Aorta (tissue), 5 donors: Measurements from ENCODE around the gene TMEM150C. TPM values are rescaled to one million over a fixed set of nuclear protein-coding genes. Genes with fewer than 3 reads are reported as not detected.

Experiments used
- ATAC-seq: fragments of 200-7000 bp; cut with Tn5 transposase; one replicate; pipeline ENCODE4 v1.9.1; 2022; ENCODE audit warnings: moderate library complexity; ENCODE audit not compliant: low FRiP score
- DNase-seq, 2 donors: peaks; one replicate each; pipeline ENCODE4 v3.0.0-alpha.2; 2020
- H3K27ac ChIP-seq, 2 donors: one replicate each; pipeline ENCODE4 v1.5.1; 2013; ENCODE audit warnings: low read length in 2 of 2, mild to moderate bottlenecking in 2 of 2, moderate library complexity in 2 of 2, control low read depth in 1 of 2, inconsistent platforms in 1 of 2, low read depth in 1 of 2
- H3K27me3 ChIP-seq, 2 donors: one replicate each; pipeline ENCODE4 v1.6.1; 2013; ENCODE audit warnings: control low read depth in 1 of 2, low read length in 1 of 2, mild to moderate bottlenecking in 1 of 2, moderate library complexity in 1 of 2; ENCODE audit not compliant: insufficient read depth in 2 of 2, control insufficient read depth in 1 of 2
- H3K36me3 ChIP-seq, 2 donors: one replicate each; pipeline ENCODE4 v1.6.1; 2013; ENCODE audit warnings: control low read depth in 1 of 2, low read length in 1 of 2, mild to moderate bottlenecking in 1 of 2; ENCODE audit not compliant: insufficient read depth in 2 of 2, control insufficient read depth in 1 of 2
- H3K4me1 ChIP-seq, 2 donors: one replicate each; pipeline ENCODE4 v1.6.1; 2013; ENCODE audit warnings: low read length in 2 of 2, control low read depth in 1 of 2, mild to moderate bottlenecking in 1 of 2, moderate library complexity in 1 of 2; ENCODE audit not compliant: insufficient read depth in 2 of 2, control insufficient read depth in 1 of 2
- H3K4me3 ChIP-seq, 2 donors: one replicate each; pipeline ENCODE4 v1.5.1; 2013; ENCODE audit warnings: low read length in 2 of 2, control low read depth in 1 of 2, mild to moderate bottlenecking in 1 of 2
- H3K9me3 ChIP-seq: one replicate; pipeline ENCODE4 v1.6.1; 2013; ENCODE audit warnings: mild to moderate bottlenecking, low read length; ENCODE audit not compliant: control insufficient read depth
- WGBS, 2 donors: extraction: QIAGEN DNeasy Blood & Tissue Kit; methylation state at CpG; one replicate each; pipeline ENCODE4 v1.1.7; 2013; 5-methylcytosine and 5-hydroxymethylcytosine counted together
- intact Hi-C, 2 donors: fragments of 100-400 bp; cut with DNase I; formaldehyde crosslinking; loops; one replicate each; pipeline versions ENCODE4 v1.14.2 to v1.15.0; 2022
- polyA plus RNA-seq, 2 donors: library from polyadenylated mRNA; stranded (reverse); fragments of 200-250 nt; gene quantifications; one replicate each; pipeline ENCODE4 v1.2.3, GENCODE V29; 2013
- total RNA-seq, 2 donors: library from RNA; stranded (reverse); fragmentation: NEBNext Ultra II Directional; extraction: Animal tissue kit (Norgen Biotek cat#: 25700); gene quantifications; one replicate each; pipeline ENCODE4 v1.2.1, GENCODE V29; 2021
- donor health status: healthy with polysubstance abuse.
- donor health status: Bipolar disorder and iron deficiency.
- donor health status: DM: no; HTN: no; CAD: no.
- donor health status: DM: no; HTN: no; CAD: no.
- donor health status: DM: yes; HTN: yes; CAD: no.

The TMEM150C gene
- total and polyA plus RNA-seq, 4 donors = 0.05 to 6.5 (median 3.5) TPM; not detected in 1

DNA sequence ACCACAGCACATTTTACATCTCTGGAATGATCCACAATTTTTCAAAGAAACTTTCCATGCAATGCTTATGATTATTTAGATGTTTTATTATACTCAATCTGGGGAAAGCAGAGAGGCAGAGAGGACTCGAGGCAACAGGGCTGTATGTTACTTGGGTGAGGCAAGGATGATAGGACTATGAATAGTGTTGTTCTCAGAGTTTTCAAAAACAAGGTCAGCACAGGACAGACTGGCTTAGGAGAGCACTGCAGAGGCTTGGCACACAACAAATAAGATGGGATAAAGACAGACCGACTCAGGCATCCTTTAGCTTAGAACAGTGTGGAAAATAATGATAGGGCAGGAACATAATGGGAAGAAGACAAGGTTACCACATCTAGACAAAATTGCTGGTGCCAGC lies 65.4 kb downstream of the TMEM150C start:
- WGBS, 2 donors = 80 to 86% methylated on average over 2 of the region's 2 CpGs
- H3K27me3 ChIP-seq = no peaks in the 10 kb centered on the region
- no peaks in the 10 kb centered on the region for H3K4me1 ChIP-seq
- H3K27ac ChIP-seq = no peak overlapping the region
- no peaks in the 10 kb centered on the region for H3K36me3 ChIP-seq
- intact Hi-C loops = no loop called here
- ATAC-seq (no peak), DNase-seq (no peak)
- H3K4me3 ChIP-seq = no peak overlapping the region
- H3K9me3 ChIP-seq = no peaks in the 10 kb centered on the region

DNA sequence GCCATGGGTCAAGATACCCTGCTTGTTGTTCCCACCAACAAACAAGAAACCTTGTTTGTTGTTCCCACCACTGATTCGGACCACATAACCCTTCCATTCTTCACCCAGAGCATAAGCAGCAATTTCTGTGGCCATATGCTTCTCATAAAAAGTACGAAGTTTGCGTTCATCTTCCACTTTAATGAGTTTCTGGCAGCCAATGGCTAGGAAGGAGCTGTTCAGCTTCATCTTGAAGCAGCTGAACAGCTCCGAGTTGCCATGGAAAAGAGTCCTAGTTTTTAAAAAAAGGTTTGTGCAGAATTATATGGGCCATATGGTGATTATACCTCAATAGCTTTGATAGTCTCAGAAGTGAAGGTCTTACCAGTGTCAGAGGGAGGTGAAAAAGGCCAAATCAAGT lies 66.1 kb downstream of the TMEM150C start:
- H3K4me3 ChIP-seq = no peak overlapping the region
- intact Hi-C loops = no loop called here
- DNase-seq = no peak
- H3K27me3 ChIP-seq = no peaks in the 10 kb centered on the region
- no peak for ATAC-seq
- H3K27ac ChIP-seq = no peak overlapping the region
- WGBS, 2 donors = 78 to 84% methylated on average over 4 of the region's 4 CpGs
- no peaks in the 10 kb centered on the region for H3K4me1 ChIP-seq
- H3K36me3 ChIP-seq = no peaks in the 10 kb centered on the region
- H3K9me3 ChIP-seq = no peaks in the 10 kb centered on the region

DNA sequence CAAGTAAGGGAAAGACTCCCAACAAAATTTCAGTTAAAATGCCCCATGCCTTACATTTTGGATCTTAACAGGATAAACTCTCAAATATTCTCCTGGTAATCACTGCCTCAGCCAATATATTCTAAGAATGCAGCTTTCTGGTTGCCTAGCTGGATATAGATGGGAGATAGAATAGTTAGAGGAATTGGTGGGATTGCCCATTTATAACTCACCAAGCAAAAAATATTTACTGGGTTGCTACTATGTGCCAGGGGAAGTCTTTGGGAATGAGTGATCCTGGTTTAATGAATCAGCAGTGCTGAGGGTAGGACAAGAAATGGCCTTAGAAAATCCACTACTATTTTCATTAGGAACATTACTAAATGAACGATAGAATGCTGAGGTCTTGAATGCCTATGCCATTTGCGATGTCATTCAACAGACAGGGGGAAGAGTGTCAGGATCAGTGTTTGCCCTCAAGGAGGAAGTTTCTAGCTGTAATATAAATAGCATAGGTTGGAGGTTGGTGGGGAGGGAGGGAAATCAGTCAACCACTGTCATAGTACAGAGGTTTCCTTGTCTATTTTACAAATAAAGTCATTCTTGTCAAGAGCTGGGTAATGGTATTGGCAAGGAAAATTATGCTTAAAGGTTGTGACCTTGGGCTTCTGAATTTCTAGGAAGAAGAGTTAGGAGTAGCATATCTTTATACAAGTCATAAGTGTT lies 67.9 kb downstream of the TMEM150C start:
- Histone ChIP-seq H3K27me3 (no peaks in the 10 kb centered on the region), H3K36me3 (no peaks in the 10 kb centered on the region), H3K9me3 (no peaks in the 10 kb centered on the region), H3K4me1 (no peaks in the 10 kb centered on the region), H3K4me3 (no peak overlapping the region), H3K27ac (no peak overlapping the region)
- DNase-seq = no peak
- WGBS, 2 donors = 60 to 76% methylated on average over 2 of the region's 2 CpGs
- intact Hi-C loops = no loop called here
- no peak for ATAC-seq

DNA sequence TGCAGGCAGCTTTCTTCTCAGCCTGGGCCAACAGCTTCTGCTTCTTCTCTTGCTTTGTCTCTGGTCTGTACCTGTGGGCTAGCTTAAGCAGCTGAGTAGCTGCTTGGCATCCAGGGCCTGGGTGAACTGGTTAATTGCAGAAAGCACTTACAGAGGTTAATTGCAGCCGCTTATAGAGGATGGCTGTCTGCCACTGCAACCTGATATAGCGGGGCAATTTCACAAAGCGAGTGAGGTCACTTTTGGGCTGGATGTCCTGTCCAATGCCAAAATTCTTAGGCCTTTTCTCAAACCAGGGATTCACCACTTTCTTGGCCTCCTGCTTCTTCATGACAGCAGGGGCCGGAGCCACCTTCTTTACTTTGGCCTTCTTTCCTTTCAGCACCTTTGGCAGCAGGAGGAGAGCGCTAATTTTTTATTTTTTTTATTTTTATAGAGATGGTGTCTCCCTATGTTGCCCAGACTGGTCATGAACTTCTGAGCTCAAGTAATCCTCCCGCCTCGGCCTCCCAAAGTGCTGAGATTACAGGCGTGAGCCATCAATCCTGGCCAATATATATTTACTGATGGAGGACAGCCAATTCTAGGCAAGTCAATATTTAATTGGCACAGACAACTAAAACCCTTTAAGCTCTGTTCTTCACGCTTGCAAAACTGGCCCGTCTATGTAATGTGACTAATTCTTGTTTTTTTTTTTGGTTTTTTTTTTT lies 70.4 kb downstream of the TMEM150C start:
- ATAC-seq (no peak), DNase-seq (no peak)
- H3K36me3 ChIP-seq = no peaks in the 10 kb centered on the region
- no peak overlapping the region for H3K27ac ChIP-seq
- no peaks in the 10 kb centered on the region for H3K4me1 ChIP-seq
- H3K4me3 ChIP-seq = no peak overlapping the region
- no peaks in the 10 kb centered on the region for H3K9me3 ChIP-seq
- H3K27me3 ChIP-seq = no peaks in the 10 kb centered on the region
- intact Hi-C loops = no loop called here
- WGBS, 2 donors = 30 to 38% methylated on average over 10 of the region's 10 CpGs

DNA sequence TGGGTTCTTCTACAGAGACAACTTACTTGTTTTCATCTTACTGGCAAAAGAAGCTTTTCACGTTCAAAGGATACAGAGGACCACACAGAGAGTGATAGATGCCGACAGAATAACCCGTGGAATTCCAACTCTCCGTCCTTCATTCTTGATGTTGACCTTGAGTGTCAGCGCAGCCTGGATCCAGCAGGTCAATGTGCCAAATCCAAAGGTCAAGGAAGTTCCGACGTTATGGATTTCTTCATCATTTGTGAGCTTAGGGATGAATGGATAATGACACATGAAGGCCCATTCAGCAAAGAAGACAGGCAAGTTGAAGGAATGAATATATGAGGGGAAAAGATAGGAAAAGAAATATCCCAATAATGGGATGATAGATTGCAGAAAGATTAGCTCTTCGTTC lies 71.8 kb downstream of the TMEM150C start:
- intact Hi-C loops = no loop called here
- H3K36me3 ChIP-seq = no peaks in the 10 kb centered on the region
- no peaks in the 10 kb centered on the region for H3K9me3 ChIP-seq
- no peak for ATAC-seq
- no peaks in the 10 kb centered on the region for H3K4me1 ChIP-seq
- no peak overlapping the region for H3K27ac ChIP-seq
- 25 to 32% methylated on average over 8 of the region's 8 CpGs for WGBS, 2 donors
- no peaks in the 10 kb centered on the region for H3K27me3 ChIP-seq
- no peak for DNase-seq
- no peak overlapping the region for H3K4me3 ChIP-seq

DNA sequence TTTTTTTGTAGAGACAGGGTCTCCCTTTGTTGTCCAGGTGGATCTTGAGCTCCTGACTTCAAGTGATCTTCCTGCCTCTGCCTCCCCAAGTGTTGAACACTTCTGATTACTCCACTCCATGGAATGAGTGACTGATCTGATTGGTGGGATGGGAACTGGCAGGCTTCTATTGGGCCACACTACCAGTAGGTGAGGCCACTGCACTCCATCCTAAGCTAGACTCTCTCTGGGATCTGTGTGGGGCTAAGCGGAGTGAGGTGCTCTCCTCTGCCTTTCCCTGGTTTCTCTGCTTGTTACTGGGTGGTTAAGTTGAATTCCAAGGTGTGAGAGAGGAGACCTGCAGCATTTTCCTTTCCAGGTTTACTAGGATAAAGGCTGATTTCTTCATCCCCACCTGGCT lies 72.7 kb downstream of the TMEM150C start:
- Histone ChIP-seq H3K27ac (no peak overlapping the region), H3K4me3 (no peak overlapping the region), H3K36me3 (no peaks in the 10 kb centered on the region), H3K9me3 (no peaks in the 10 kb centered on the region), H3K4me1 (no peaks in the 10 kb centered on the region), H3K27me3 (no peaks in the 10 kb centered on the region)
- intact Hi-C loops = no loop called here
- ATAC-seq (no peak), DNase-seq (no peak)
- 92 to 94% methylated on average over 1 of the region's 1 CpG for WGBS, 2 donors

DNA sequence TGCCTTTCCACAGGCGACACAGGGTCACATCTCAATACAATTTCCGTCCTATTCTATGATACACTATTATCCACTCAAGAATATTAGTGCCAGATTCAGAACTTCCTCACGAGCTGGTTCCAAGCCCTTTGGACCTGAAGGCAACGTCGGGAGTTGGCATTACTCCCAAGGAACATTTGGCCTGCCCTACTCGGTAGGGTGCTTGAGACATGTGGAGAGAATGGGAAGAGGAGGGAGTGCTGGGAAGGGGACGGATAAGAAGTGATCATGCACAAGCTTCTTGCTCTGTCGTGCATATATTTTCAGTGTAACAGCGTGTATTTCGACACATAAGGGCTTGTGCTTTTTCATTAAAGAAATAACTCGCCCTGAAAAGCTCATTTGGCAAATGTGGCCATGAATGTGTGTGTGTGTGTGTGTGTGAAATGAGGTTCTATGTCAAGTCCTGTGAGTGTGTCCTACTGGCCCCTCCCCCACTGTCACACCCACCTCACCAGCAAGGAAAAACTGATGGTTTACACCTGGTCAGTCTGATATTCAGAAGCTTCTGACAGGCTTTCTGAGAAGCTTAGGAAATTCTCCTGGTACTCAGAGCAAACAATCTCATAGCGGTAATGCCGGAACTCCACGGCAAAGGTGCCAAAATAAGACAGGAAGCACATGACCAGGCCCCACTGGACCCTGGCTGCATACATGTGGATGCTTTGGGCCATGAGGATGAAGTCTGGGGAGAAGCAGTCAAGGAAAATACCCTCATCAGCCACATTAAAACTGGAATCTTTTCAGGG lies 76.6 kb downstream of the TMEM150C start:
- Histone ChIP-seq H3K27ac (no peak overlapping the region), H3K4me3 (no peak overlapping the region), H3K4me1 (no peaks in the 10 kb centered on the region), H3K27me3 (no peaks in the 10 kb centered on the region), H3K36me3 (no peaks in the 10 kb centered on the region), H3K9me3 (no peaks in the 10 kb centered on the region)
- ATAC-seq (no peak), DNase-seq (no peak)
- 61 to 70% methylated on average over 14 of the region's 14 CpGs for WGBS, 2 donors
- intact Hi-C loops = no loop called here

DNA sequence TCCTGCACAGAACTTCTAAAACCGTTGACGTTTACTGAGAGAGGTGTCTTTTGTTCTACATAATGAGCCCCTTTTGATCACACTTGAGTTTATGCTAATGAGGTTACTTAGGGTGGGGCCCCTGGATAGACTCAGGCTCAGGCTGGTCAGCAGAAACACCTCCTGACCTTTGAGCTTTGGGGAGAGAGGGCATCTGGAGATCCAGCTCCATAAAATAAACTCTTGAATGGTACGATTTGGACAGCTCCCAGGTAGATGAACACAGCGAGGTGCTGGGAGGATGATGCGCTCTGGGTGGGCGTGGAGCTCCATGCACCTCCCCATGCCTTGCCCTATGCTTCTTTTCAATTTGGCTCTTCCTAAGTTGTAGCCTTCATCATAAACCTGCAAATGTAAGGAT lies 79.4 kb downstream of the TMEM150C start:
- H3K27ac ChIP-seq = no peak overlapping the region
- no peaks in the 10 kb centered on the region for H3K9me3 ChIP-seq
- no peak overlapping the region for H3K4me3 ChIP-seq
- no peaks in the 10 kb centered on the region for H3K27me3 ChIP-seq
- H3K4me1 ChIP-seq = no peaks in the 10 kb centered on the region
- no peaks in the 10 kb centered on the region for H3K36me3 ChIP-seq
- DNase-seq = no peak
- 75 to 87% methylated on average over 6 of the region's 6 CpGs for WGBS, 2 donors
- intact Hi-C loops = no loop called here
- ATAC-seq = no peak
